ENCODE results near the gene RPSA.
"Not testable (repeated sequence)": the region's sequence is repeated elsewhere in the genome, so short reads cannot be mapped to it uniquely, and the experiment has no call there.

The RPSA gene

GRCh38 chr3:39454591-39455217 is 48.2 kb downstream of the RPSA start:
- FAIRE-seq (no peak), DNase-seq (ENCODE audit: low spot score) (no peak)

DNA sequence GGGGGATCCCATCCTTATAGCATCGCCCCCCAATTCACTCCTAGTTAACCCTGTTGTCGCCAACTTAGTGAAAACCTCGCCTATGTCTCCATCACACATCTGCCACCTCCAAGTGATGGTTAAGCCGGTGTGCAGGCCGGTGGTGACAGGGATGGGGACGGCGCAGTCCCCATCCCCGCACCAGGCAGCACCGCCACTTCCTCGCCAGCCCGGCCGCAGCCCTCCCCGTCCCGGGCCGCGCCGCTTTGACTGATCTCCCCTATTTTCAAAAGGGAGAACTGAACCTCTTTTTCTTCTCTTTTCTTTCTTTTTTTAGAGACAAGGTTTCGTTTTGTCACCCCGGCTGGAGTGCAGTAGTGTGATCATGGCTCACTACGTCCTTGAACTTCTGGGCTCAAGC is 49.6 kb downstream of the RPSA start:
- DNase-seq (ENCODE audit: low spot score) (no peak), FAIRE-seq (no peak)

DNA sequence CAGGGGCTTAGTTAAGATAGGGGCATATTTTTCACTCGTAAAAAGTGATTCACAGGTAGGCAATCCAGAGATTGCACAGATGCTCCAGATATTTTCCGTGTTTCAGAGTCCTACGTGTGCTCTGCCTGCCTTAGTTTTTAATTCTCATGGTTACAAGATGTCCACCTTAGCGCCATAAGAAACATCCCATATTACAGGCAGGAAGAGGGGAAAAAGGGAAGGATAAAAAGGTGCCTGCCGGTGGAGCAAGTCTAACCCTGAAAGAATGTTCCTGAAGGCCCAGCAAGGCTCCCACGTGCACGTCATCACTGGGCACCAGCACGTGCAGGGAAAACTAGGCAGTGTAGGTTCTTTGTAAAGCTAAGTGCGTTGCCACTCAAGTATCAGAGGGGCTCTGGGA is 50.8 kb downstream of the RPSA start:
- DNase-seq (ENCODE audit: low spot score) (no peak), FAIRE-seq (no peak)

- not testable (repeated sequence) for DNase-seq (ENCODE audit: low spot score); FAIRE-seq
Measured at GRCh38 chr3:39458579-39458978, 52.1 kb downstream of the RPSA start.

GRCh38 chr3:39460677-39461076 is 54.2 kb downstream of the RPSA start:
- DNase-seq (ENCODE audit: low spot score) (no peak), FAIRE-seq (no peak)
